ENCODE results near the gene BRI3.
"Not testable (repeated sequence)": the region's sequence is repeated elsewhere in the genome, so short reads cannot be mapped to it uniquely, and the experiment has no call there.

BRI3 gene

DNA sequence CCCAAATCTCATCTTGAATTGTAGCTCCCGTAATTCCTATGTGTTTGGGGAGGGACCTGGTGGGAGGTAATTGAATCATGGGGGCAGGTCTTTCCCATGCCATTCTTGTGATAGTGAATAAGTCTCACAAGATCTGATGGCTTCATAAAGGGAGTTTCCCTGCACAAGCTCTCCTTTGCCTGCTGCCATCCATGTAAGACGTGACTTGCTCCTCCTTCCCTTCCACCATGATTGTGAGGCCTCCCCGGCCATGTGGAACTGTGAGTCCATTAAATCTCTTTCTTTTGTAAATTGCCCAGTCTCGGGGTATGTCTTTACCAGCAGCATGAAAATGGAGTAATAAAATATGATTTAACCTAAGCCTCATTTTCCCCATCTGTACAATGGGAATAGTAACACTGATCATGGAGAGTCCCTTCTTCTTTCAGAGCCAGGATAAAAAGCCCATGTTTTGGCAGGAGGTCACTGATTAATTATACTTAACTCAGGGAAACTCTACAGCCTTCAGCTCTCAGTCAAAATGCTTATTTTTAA lies 34.6 kb downstream of the BRI3 start:
- not testable (repeated sequence) for DNase-seq

DNA sequence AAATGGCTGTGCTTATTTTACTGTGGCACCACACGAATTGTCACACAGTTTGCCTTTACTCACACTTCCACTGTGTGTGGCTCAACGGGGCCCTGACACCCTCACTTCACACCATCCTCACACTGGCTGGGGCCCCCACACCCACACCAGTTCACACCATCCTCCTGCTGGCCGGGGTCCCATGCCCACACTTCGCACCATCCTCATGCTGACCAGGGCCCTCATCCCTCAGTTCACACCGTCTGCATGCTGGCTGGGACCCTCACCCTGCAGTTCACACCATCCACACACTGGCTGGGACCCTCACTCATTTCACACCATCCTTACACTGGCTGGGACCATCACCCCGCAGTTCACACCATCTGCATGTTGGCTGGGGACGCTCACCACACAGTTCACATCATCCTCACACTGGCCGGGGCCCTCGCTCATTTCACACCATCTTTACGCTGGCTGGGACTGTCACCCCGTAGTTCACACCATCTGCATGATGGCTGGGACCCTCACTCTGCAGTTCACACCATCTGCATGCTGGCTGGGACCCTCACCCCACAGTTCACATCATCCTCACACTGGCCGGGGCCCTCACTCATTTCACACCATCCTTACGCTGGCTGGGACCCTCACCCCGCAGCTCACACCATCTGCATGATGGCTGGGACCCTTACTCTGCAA lies 36.0 kb downstream of the BRI3 start:
- no peak for DNase-seq

DNA sequence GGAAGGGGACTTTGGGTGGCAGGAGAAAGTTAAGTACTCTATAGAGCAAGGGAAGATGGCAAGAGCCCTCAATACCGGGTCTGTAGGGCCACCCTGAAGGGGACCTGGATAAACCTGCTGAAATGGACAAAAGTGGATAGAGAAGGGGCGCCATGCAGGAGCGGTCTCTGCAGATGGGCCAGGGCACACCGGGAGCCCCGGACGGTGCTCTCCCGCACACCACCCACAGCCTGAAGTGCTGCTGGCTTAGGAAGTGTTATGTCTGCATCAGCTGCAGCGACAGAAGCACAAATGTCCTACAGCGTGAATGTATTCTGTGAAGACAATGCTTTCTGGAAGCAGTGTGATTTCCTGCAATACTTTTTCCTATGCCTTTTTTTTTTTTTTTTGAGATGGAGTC lies 37.7 kb downstream of the BRI3 start:
- no peak for DNase-seq

DNA sequence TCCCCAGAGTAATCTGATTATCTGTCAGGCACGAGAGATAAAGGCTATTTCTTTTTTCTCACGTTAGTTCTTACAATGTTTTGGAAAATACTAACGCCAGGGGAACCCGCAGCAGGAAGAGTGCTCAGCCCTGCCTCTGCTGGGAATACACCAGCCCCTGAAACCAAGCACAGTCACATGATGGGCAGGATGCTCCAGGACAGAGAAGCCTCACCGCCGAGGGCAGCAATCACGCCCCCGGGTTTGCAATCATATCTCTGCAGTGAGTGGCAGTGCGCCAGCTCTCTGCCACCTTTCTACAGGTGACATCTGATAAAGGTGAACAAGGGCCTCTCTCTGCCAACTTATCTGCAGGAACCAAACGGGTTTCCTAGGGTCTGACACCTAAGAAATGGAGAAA lies 39.8 kb downstream of the BRI3 start:
- DNase-seq, result no peak

DNA sequence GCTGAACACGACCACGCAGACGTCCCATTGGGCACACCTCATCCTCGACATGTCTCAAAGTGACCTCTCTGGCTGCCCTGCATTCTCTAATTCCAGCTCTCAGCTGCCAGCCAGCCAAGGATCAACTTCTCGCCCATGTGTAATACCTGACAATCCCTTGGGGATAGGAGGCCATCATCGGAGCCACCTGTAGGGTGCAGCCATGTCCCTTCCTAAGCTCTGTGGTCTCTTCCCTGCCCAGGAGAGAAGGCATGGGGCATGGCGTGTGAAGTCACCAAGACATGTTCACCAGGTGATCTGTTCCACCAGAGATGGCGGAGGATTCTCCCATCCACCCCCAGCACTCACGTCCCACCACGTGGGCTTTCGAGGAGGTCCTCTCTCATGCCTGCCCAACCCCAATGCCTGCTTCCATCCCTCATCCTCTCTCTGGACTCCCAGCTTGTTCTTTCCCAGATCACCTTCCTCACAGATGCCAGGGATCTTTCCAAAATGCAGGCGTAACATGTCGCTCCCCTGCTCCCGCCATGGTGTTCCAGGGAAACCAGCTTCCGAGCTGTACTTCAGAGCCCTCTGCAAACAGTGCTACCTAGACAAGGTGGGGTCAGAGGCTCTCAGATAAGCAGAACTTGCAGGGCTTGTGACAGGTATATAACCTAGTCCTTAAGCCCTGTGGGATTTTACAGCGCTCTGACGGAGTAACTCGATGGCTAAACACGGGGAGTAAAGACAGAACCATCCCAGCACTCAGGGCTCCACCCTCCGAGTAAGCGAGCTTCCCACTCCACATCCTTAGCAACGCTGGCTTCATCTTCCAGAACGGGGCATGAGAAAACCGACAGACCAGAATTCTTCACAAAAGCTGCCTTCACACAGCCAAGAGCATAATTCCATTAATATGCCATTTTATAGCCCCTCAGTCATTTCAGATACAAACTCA lies 41.1 kb downstream of the BRI3 start:
- no peak for DNase-seq

DNA sequence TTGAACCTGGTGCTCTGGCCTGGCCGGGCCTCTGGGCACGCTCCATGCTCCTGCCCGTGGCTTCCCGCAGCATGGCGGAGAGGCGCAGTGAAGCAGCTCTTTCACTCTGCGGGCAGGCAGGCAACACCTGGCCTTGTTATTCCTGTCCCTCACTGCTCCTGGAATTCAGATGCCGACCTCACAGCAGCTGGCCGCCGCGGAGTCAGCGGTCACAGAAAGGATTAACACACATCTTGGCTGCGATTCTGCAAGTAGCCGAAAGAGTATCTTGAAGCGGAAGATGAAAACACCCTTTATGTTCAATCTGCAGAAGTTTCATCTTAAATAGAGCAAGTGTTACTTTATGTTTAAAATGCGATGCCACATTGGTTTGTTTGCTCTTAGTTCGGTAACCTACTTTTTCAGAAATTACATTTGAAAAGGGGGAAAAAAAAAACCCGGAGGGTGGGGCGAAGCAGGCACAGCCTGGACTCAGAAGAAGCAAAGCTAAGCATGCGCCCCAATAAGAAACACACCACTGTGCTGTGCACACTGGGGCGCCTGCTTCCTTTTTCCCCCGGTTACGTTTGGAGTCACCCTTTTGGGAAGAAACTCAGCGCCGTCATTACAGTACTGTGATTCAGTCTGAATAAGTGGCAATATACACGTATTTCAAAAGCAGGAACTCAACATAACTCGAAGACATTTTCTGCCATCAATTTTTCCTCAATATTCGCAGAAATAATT lies 42.3 kb downstream of the BRI3 start:
- no peak for DNase-seq

DNA sequence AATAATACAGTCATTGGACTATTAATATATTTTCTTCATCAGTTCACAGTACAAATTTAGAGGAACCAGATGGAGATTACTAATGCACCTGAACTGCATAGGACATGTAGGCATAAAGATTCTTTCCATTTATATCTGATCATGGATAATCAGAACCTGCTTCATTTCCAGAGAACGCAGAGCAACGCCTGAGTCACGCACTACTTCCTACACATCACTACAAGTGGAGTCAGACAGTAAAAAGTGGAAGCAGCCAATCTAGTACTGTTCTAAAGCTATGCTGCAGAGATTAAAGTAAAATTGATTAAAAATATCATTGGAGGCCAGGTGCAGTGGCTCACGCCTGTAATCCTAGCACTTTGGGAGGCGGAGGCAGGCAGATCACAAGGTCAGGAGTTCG lies 43.3 kb downstream of the BRI3 start:
- DNase-seq, result no peak

DNA sequence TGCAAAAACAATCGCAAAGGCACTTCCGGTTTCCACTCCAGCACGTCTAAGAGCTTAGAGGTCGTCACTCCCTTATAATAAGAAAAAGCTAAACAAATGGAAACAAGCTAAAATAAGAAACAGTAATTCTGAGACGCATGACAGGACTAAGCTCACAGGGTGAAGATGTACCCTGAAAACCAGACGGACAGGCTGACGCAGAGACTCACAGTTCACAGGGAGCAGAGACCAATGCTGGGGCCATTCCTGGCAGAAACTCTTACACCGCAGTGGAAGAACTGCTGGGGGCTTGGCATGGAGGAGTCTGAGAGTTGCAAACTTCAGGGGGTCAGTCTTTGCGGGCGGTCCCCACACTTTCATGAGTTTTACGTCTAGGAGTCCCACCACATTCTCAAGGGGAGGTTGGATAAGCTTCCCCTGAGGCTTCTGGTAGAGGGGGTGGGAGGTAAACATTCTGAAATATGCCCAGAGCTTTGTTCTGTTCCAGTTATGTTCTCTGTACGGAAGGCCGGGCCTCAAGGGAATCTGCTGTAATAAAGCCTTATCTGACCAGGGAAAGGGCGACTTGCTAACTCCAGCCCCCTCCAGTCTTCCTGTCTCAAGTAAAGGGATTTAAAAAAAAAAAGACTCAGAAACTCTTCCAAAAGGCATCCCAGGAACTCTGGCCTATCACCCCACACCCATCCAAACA lies 47.8 kb downstream of the BRI3 start:
- no peak for DNase-seq

DNA sequence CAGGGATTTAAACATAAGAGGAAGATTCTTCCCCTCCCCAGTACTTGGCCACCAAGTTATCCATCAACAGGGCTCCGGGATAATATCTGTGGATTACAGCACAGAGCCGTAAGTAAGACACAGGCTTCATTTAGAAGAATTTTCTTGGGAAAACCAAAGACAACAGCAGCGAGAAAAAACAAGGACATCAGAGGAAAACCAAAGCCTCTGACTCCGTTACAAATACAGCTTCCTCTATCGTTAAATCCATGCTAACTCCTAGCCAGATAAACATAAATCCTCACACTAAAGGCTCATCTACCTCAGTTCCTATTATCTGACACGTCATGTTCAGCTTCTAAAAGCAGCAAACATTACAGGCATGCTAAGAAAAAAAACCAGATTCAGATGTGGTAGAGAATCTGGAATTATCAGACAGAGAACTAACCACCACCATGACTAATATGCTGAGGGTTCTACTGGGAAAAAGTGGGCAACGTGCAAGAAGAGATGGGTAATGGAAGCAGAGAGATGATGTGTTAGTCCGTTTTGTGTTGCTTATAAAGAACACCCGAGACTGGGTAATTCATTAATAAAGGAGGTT lies 48.4 kb downstream of the BRI3 start:
- no peak for DNase-seq

DNA sequence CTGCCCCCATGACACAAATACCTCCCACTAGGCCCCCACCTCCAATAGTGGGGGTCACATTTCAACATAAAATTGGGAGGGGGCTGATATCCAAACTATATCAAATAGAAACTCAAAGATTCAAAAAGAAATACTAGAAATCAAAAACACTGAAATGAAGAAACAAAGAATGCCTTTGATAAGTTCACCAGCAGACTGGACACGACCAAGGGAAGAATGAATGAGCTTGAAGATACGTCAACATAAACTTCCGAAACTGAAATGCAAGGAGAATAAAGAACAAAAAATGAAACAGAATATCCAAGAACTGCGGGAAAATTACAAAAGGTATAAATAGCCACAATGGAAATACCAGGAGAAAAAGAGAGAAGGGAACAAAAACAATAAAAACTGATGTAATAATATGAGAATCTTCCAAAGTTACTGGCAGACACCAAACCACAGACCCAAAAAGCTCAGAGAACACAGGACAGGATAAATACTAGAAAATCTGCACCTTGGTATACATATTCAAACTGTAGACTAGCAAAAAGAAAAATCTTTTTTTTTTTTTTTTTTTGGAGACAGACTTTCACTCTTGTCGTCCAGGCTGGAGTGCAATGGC lies 49.5 kb downstream of the BRI3 start:
- DNase-seq, result no peak

DNA sequence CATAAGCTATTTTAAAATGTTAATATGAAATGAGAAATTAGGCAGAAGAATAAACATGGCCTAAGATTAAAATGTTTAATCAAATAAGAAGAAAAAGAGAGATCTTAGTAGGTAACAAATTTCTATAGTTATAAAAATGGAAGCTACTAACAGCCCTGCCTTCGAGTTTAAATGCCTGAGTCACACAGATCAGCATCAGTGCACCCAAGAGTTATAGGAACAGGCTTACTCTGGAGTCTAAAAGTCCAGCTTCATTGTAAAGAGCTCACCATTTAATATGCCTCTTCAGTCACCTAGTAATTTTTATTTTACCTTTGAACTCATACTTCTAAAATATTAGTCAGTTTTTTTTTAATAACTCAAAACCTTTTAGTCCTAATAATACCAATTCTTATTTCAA lies 52.6 kb downstream of the BRI3 start:
- DNase-seq, result no peak

DNA sequence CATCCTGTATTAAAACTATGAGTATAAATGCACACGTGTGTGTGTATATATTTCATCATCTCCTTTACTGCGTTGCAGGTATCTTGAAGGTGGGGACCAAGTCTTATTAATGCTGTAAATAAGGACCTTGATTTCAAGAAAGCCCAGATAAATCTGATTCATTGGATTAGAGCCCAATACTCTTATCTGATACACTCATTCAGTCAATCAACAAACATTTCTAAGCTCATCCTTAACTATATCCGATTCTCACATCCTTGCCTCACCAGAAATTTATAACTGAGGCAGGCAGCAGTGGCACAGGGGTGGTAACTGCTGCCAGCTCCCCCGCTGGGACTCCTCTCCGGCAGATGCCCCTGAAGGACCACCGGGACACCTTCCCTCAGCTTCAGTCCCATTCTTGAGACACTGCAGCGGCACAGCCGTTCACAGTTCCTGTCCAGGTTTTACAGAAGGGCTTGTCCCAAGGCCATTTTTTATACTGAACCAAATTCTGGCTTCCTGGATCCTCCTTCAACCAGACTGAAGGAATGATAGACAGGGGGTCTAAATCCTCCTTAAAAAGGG lies 54.0 kb downstream of the BRI3 start:
- no peak for DNase-seq

DNA sequence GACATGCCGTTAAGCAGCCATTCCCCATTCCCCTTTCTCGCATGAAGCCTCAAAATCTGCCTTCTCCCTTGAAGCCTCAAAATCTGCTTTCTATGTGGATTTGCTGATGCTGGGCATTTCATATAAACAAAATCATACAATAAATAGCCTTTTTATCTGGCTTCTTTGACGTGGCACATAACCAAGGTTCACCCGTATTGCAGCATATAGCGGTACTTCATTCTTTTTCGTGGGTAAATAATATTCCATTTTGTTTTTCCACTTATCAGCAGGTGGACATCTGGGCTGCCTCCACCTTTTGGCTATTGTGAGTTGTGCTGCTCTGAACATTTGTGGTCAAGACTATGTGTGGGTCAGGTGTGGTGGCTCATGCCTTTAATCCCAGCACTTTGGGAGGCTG lies 57.0 kb downstream of the BRI3 start:
- DNase-seq, result no peak

DNA sequence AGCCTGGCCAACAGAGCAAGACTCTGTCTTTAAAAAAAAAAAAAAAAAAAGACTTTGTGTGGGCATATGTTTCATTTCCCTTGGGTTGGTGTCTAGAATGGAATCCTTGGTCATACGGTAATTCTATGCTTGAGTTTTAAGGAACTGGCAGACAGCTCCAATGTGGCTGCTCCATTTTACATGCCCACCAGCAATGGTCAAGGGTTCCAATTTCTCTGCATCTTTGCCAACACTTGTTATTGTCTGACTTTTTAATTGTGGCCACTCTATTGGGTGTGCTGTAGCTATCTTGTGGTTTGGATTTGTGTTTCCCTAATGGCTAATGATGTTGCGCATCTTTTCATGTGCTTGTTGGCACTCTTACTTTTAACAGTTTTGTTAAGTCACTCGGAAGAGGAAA lies 57.6 kb downstream of the BRI3 start:
- no peak for DNase-seq

DNA sequence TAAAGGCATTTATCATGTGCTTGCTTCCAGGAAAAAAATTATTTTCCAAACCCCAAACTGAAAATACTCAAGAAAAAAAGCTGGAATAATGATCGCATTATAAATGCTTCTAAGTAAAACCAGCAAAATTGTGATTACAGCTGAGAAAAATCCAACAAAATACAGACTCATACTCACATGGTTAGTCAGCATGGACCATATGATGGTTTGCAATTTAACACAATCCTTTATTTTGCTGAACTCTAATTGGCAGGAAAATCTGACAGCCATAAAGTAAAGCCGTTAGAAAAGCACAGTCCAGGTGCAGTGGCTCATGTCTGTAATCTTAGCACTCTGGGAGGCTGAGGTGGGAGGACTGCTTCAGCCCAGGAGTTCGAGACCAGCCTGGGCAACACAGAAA lies 59.6 kb downstream of the BRI3 start:
- DNase-seq, result no peak

Measured in activated naive CD4-positive, alpha-beta T cell treated with Interleukin-2 at 50 U/mL for 16 hours (primary cell).